ENCODE results near the gene GABRG1. TPM values are rescaled to one million over a fixed set of nuclear protein-coding genes. Genes with fewer than 3 reads are reported as not detected.

Gene GABRG1
- total and polyA plus RNA-seq, 2 of the 8 experiments (the other 6 are each of a cell fraction or from before 2014, with no cell fraction given): 0.11 to 0.43 TPM

GRCh38 chr4:46081674-46082073 lies 42.2 kb downstream of the GABRG1 start (continued):
- TF ChIP-seq SP4 (IDR thresholded peaks at IDR 0.05; ENCODE audit: low read length) (no peak), YY1 (IDR thresholded peaks at IDR 0.05; ENCODE audit: low read depth, low read length) (no peak), CEBPB (IDR thresholded peaks at IDR 0.05; ENCODE audit: low read depth, low read length) (no peak), POLR2A (IDR thresholded peaks at IDR 0.05; ENCODE audit: control extremely low read depth in 1 of 2, low read depth in 2 of 2, low read length in 2 of 2) (no peak)
